ENCODE results near the gene CCAR1. TPM values are rescaled to one million over a fixed set of nuclear protein-coding genes. Genes with fewer than 3 reads are reported as not detected.

The CCAR1 gene
- total RNA-seq, 1 donor from 2014 or later, result 63.2 TPM

DNA sequence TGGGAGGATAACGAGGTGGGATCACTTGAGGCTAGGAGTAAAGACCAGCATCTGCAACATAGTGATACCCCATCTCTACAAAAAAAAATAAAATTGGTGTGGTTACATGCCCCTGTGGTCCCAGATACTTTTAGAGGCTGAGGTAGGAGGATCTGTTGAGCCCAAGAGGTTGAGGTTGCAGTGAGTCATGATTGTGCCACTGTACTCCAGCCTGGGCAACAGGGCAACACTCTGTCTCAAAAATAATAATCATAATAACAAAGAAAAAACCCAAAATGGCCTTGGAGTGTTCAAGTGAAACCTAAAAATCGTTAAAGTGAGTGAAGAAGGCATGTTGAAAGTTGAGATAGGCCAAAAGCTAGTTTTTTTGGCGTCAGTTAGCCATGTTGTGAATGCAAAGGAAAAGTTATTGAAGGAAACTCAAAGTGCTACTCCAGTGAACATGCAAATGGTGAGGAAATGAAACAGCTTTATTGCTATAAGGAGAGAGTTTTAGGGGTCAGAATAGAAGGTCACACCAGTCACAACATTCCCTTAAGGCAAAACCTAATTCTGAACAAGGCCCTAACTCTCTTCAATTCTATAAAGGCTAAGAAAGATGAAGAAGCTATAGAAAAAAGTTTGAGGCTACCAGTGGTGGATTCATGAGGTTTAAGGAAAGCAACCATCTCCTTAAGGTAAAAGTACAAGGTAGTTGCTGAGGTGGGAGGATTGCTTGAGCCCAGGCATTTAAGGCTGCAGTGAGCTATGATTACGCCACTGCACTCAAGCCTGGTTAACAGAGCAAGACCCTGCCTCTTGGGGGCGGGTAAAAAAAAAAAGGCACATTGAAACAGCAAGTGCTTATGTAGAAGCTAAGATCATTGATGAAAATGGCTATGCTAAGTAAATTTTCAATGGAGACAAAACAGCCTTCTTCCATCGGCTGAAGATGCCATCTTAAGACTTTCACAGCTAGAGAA lies 60.9 kb downstream of the CCAR1 start:
- no peak for DNase-seq (ENCODE audit: low read depth)
- H3K4me3 ChIP-seq (ENCODE audit: low read depth, low read length), result no peak overlapping the region
- TF ChIP-seq CTCF (conservative IDR thresholded peaks at IDR 0.05; ENCODE audit: low read depth, low read length), result no peak

DNA sequence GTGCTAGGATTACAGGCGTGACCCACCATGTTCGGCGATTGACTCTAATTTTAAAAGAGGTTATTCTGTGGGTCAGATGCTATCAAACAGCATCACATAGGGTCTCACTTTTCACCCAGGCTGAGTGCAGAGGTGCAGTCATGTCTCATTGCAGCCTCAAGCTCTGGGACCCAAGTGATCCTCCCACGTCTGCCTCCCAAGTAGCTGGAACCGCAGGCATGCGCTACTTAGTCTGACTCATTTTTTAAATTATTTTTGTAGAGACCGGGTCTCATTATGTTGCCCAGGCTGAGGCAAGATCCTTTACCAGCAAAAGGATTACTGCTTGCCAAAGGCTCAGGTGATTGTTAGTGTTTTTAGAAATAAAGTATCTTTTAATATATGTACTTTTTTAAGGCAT lies 63.4 kb downstream of the CCAR1 start:
- no peak for DNase-seq (ENCODE audit: low read depth)
- no peak overlapping the region for H3K4me3 ChIP-seq (ENCODE audit: low read depth, low read length)
- TF ChIP-seq CTCF (conservative IDR thresholded peaks at IDR 0.05; ENCODE audit: low read depth, low read length), result no peak

DNA sequence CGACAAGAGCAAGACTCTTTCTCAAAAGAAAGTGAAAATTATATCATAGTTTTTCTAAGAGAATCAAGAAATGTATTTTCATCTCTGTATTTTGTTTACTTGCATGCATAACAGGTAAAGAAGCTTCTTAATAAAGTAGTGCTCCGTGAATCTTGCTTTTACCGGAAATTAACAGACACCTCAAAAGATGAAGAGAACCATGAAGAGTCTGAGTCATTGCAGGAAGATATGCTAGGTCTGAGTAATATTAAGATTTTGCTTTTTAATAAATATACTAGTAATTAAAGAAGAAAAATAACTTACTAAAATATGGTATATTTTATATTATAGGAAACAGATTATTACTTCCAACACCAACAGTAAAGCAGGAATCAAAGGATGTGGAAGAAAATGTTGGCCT lies 66.8 kb downstream of the CCAR1 start:
- no peak for DNase-seq (ENCODE audit: low read depth)
- H3K4me3 ChIP-seq (ENCODE audit: low read depth, low read length), result no peak overlapping the region
- TF ChIP-seq CTCF (conservative IDR thresholded peaks at IDR 0.05; ENCODE audit: low read depth, low read length), result no peak

GRCh38 chr10:68790476-68790875 lies 69.4 kb downstream of the CCAR1 start:
- H3K4me3 ChIP-seq (ENCODE audit: low read depth, low read length), result no peak overlapping the region
- no peak for TF ChIP-seq CTCF (conservative IDR thresholded peaks at IDR 0.05; ENCODE audit: low read depth, low read length)
- no peak for DNase-seq (ENCODE audit: low read depth)

- no peak for DNase-seq (ENCODE audit: low read depth)
- TF ChIP-seq CTCF (conservative IDR thresholded peaks at IDR 0.05; ENCODE audit: low read depth, low read length), result no peak
- H3K4me3 ChIP-seq (ENCODE audit: low read depth, low read length), result no peak overlapping the region
Measured at GRCh38 chr10:68792115-68792514, 71.1 kb downstream of the CCAR1 start.

GRCh38 chr10:68795886-68796532 lies 75.0 kb downstream of the CCAR1 start:
- no peak for DNase-seq (ENCODE audit: low read depth)
- no peak overlapping the region for H3K4me3 ChIP-seq (ENCODE audit: low read depth, low read length)
- no peak for TF ChIP-seq CTCF (conservative IDR thresholded peaks at IDR 0.05; ENCODE audit: low read depth, low read length)

Data from epithelial cell of proximal tubule (primary cell).